ENCODE results near the gene GPHA2. TPM values are rescaled to one million over a fixed set of nuclear protein-coding genes. Genes with fewer than 3 reads are reported as not detected.

GPHA2 gene
- total and polyA plus RNA-seq, 2 of the 13 experiments (the other 11 are each of a cell fraction or from before 2014, with no cell fraction given) = 13.0 to 19.1 TPM

DNA sequence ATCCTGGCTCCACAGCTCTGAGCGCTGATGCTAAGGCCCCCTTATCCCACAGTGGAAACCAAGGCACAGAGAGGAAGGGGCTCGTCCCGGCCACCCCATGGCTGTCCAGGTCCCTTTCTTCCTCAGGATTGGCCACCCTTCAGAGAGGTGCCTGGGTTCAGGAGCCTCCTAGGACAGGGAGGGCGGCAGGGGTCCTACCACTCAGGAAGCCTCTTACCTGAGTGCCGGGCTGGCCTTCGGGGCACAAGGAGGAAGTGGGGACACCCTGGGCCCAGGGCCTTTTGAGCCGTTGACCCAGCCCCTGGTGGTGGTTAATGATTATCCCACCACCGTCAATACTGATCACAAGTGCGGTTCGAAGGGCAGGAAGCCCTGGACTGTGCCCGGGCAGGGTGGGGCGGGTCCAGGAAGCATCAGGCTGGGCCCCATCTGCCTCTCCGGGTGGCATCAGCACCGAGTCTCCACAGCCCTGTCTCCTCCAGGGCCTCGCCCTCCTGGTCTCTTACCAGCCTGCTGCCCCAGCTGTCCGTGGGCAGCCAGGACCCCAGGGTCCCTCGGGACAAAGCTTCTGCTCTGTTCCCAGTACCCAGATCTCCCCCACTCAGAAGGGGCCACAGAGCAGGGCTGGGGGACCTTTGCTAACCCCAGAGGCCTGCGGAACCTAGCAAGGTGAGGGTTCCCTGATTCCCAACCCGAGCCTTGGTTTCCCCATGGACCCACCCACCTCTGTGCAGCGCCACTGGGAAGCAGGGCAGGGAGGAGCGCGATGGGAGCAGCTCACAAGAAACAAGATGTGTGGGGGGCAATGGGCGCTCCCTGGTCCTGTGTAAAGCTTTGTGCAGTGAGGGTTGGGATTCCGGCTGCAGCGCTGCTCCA lies 42.3 kb downstream of the GPHA2 start:
- CTCF ChIA-PET (ENCODE audit: low intra/inter-chr PET ratio, low total read pairs) = interaction anchor here (1.8 to 3.9 kb wide), 3 partner anchors 23 to 50 kb away, joined by 5 to 72 read pairs (median 8); no protein-coding TSS in a partner anchor
- H3K4me2 ChIP-seq (ENCODE audit: low read depth, low read length) = peak overlapping the region; percentile 94
- H3K79me2 ChIP-seq (ENCODE audit: insufficient read depth, low read length) = peaks cover 27% of the 10 kb centered on the region
- H3K4me3 ChIP-seq (replicated peaks in 1 of 3; ENCODE audit: insufficient read depth in 1 of 3, low read depth in 2 of 3, low read length in 3 of 3) = peak overlapping the region; percentile 80 to 96 (median 95)
- WGBS (ENCODE audit: low lambda C conversion rate) = 0% methylated on average over 3 of the region's 25 CpGs
- H3K4me1 ChIP-seq (ENCODE audit: insufficient read depth, low read length) = peaks cover 55% of the 10 kb centered on the region
- H3K27me3 ChIP-seq (ENCODE audit: control insufficient read depth in 1 of 2, insufficient read depth in 2 of 2, low read length in 2 of 2) = no peaks in the 10 kb centered on the region; a peak in 1 of 5 replicates
- H3K36me3 ChIP-seq (replicated peaks in 1 of 2; ENCODE audit: control insufficient read depth in 1 of 2, insufficient read depth in 2 of 2, low read length in 2 of 2) = peaks cover 5 to 11% of the 10 kb centered on the region in 2 experiments; a peak in 2 of 5 replicates
- peaks cover 10% of the 10 kb centered on the region; the same call in 1 of the 2 replicates for H4K20me1 ChIP-seq (ENCODE audit: insufficient read depth, low read length)
- TSS peak; percentile 73 for BruUV-seq (replicated peaks)
- ATAC-seq = peak; percentile 85
- POLR2A ChIA-PET = interaction anchor here (0.8 to 11.5 kb wide), 14 partner anchors 17 to 537 kb away, joined by 3 to 132 read pairs (median 5); partner anchors contain the start of genes BATF2, CDC42BPG, EHD1 and MEN1
- peak; percentile 91 for DNase-seq (ENCODE audit: low spot score)
- no peak overlapping the region for H2AFZ ChIP-seq (ENCODE audit: low read length)
- in situ Hi-C loops (cut with HindIII; ENCODE audit: extremely low pct_ligation_motif_present, low pct_unique_long_range_greater_than_20kb) (loop anchor here (5.0 kb wide), 2 partner anchors 46 to 106 kb away; no protein-coding TSS in a partner anchor), intact Hi-C loops (cut with micrococcal nuclease; ENCODE audit: unreplicated experiment) (loop anchor here (1.0 kb wide), 2 partner anchors 23 to 46 kb away; no protein-coding TSS in a partner anchor)
- H3K9me3 ChIP-seq (ENCODE audit: low read length) = no peaks in the 10 kb centered on the region
- H3K27ac ChIP-seq (ENCODE audit: extremely low read length, insufficient read depth, low read length) = peak overlapping the region; percentile 88
- peak overlapping the region; percentile 96 for H3K9ac ChIP-seq (ENCODE audit: insufficient read depth, low read depth, low read length)
- FAIRE-seq = peak; percentile 97
- TF ChIP-seq ISX (CRISPR knock-in tag; conservative IDR thresholded peaks at IDR 0.05) (no peak), JUNB (CRISPR knock-in tag; IDR thresholded peaks at IDR 0.05; ENCODE audit: borderline replicate concordance) (no peak), HIVEP1 (CRISPR knock-in tag; IDR thresholded peaks at IDR 0.05) (peak; percentile 96; the same call in 1 of the 2 replicates), MEIS2 (CRISPR knock-in tag; IDR thresholded peaks at IDR 0.05) (0 out of 2 replicates have a peak, but pooled peaks have one; percentile 63), ZNF616 (CRISPR knock-in tag; IDR thresholded peaks at IDR 0.05; ENCODE audit: low read depth) (peak; percentile 62; the same call in 1 of the 2 replicates), AHR (CRISPR knock-in tag; IDR thresholded peaks at IDR 0.05) (peak; percentile 46; the same call in 1 of the 2 replicates), ZNF138 (CRISPR knock-in tag; IDR thresholded peaks at IDR 0.05; ENCODE audit: low read depth) (peak; percentile 49; the same call in 1 of the 2 replicates), TAF1 (CRISPR knock-in tag; IDR thresholded peaks at IDR 0.05) (peak; percentile 92), ZNF484 (CRISPR knock-in tag; IDR thresholded peaks at IDR 0.05; ENCODE audit: borderline replicate concordance, low read depth) (no peak), CHCHD3 (CRISPR knock-in tag; IDR thresholded peaks at IDR 0.05) (no peak), KDM1A (CRISPR knock-in tag; IDR thresholded peaks at IDR 0.05) (0 out of 2 replicates have a peak, but pooled peaks have one; percentile 24), LCORL (IDR thresholded peaks at IDR 0.05) (no peak), LCORL (CRISPR knock-in tag; IDR thresholded peaks at IDR 0.05) (no peak; the same call in 1 of the 2 replicates), ATRX (CRISPR knock-in tag; IDR thresholded peaks at IDR 0.05; ENCODE audit: borderline replicate concordance) (no peak)
- TF ChIP-seq, protein P1, sequence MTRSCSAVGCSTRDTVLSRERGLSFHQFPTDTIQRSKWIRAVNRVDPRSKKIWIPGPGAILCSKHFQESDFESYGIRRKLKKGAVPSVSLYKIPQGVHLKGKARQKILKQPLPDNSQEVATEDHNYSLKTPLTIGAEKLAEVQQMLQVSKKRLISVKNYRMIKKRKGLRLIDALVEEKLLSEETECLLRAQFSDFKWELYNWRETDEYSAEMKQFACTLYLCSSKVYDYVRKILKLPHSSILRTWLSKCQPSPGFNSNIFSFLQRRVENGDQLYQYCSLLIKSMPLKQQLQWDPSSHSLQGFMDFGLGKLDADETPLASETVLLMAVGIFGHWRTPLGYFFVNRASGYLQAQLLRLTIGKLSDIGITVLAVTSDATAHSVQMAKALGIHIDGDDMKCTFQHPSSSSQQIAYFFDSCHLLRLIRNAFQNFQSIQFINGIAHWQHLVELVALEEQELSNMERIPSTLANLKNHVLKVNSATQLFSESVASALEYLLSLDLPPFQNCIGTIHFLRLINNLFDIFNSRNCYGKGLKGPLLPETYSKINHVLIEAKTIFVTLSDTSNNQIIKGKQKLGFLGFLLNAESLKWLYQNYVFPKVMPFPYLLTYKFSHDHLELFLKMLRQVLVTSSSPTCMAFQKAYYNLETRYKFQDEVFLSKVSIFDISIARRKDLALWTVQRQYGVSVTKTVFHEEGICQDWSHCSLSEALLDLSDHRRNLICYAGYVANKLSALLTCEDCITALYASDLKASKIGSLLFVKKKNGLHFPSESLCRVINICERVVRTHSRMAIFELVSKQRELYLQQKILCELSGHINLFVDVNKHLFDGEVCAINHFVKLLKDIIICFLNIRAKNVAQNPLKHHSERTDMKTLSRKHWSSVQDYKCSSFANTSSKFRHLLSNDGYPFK (CRISPR knock-in tag; IDR thresholded peaks at IDR 0.05; ENCODE audit: borderline replicate concordance) = peak; percentile 42; the same call in 1 of the 2 replicates
- TF ChIP-seq, protein P2, sequence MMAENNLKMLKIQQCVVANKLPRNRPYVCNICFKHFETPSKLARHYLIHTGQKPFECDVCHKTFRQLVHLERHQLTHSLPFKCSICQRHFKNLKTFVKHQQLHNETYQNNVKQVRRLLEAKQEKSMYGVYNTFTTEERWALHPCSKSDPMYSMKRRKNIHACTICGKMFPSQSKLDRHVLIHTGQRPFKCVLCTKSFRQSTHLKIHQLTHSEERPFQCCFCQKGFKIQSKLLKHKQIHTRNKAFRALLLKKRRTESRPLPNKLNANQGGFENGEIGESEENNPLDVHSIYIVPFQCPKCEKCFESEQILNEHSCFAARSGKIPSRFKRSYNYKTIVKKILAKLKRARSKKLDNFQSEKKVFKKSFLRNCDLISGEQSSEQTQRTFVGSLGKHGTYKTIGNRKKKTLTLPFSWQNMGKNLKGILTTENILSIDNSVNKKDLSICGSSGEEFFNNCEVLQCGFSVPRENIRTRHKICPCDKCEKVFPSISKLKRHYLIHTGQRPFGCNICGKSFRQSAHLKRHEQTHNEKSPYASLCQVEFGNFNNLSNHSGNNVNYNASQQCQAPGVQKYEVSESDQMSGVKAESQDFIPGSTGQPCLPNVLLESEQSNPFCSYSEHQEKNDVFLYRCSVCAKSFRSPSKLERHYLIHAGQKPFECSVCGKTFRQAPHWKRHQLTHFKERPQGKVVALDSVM (CRISPR knock-in tag; IDR thresholded peaks at IDR 0.05) = no peak

Data from HepG2 (cell line).